CD1c-positive myeloid dendritic cell (primary cell): ENCODE data around the gene ZFP91.

ENCODE experiments used
- DNase-seq: peaks from one replicate; pipeline ENCODE4 v3.0.0-alpha.2; 2016; ENCODE audit errors: extremely low spot score

The ZFP91 gene

GRCh38 chr11:58628446-58628845 is 49.6 kb downstream of the ZFP91 start:
- no peak for DNase-seq

- peak; percentile 20 for DNase-seq
Observed at GRCh38 chr11:58629857-58630256, 51.0 kb downstream of the ZFP91 start.

- DNase-seq, result no peak
Observed at GRCh38 chr11:58631378-58631777, 52.5 kb downstream of the ZFP91 start.

GRCh38 chr11:58632510-58632909 is 53.6 kb downstream of the ZFP91 start:
- no peak for DNase-seq

- no peak for DNase-seq
Observed at GRCh38 chr11:58636587-58636986, 57.7 kb downstream of the ZFP91 start.

- no peak for DNase-seq
Observed at GRCh38 chr11:58637371-58637770, 58.5 kb downstream of the ZFP91 start.

GRCh38 chr11:58639103-58639502 is 60.2 kb downstream of the ZFP91 start:
- DNase-seq, result no peak

- peak; percentile 18 for DNase-seq
Observed at GRCh38 chr11:58639669-58640068, 60.8 kb downstream of the ZFP91 start.

GRCh38 chr11:58640386-58641023 is 61.6 kb downstream of the ZFP91 start:
- DNase-seq, result peak; percentile 43

GRCh38 chr11:58641341-58641740 is 62.5 kb downstream of the ZFP91 start:
- DNase-seq, result no peak

GRCh38 chr11:58641803-58642581 is 63.1 kb downstream of the ZFP91 start:
- DNase-seq, result no peak

- DNase-seq, result no peak
Observed at GRCh38 chr11:58645854-58646253, 67.0 kb downstream of the ZFP91 start.

- DNase-seq, result no peak
Observed at GRCh38 chr11:58647141-58647699, 68.4 kb downstream of the ZFP91 start.

GRCh38 chr11:58647866-58648265 is 69.0 kb downstream of the ZFP91 start:
- DNase-seq, result no peak

GRCh38 chr11:58649623-58650022 is 70.8 kb downstream of the ZFP91 start:
- DNase-seq, result no peak

- no peak for DNase-seq
Observed at GRCh38 chr11:58650496-58650895, 71.6 kb downstream of the ZFP91 start.

GRCh38 chr11:58652726-58653280 is 73.9 kb downstream of the ZFP91 start:
- no peak for DNase-seq

GRCh38 chr11:58654079-58654907 is 75.4 kb downstream of the ZFP91 start:
- DNase-seq, result peak; percentile 78

- DNase-seq, result no peak
Observed at GRCh38 chr11:58654908-58655296, 76.0 kb downstream of the ZFP91 start.

GRCh38 chr11:58656348-58656747 is 77.5 kb downstream of the ZFP91 start:
- DNase-seq, result no peak

GRCh38 chr11:58658623-58659022 is 79.8 kb downstream of the ZFP91 start:
- DNase-seq, result no peak

GRCh38 chr11:58659404-58659803 is 80.5 kb downstream of the ZFP91 start:
- DNase-seq, result no peak
